ENCODE measurements around the gene DHRS12.

DHRS12 gene, protein sequence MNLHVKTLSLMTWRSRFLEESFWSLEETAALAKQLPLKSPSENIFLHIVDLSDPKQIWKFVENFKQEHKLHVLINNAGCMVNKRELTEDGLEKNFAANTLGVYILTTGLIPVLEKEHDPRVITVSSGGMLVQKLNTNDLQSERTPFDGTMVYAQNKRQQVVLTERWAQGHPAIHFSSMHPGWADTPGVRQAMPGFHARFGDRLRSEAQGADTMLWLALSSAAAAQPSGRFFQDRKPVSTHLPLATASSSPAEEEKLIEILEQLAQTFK

DNA sequence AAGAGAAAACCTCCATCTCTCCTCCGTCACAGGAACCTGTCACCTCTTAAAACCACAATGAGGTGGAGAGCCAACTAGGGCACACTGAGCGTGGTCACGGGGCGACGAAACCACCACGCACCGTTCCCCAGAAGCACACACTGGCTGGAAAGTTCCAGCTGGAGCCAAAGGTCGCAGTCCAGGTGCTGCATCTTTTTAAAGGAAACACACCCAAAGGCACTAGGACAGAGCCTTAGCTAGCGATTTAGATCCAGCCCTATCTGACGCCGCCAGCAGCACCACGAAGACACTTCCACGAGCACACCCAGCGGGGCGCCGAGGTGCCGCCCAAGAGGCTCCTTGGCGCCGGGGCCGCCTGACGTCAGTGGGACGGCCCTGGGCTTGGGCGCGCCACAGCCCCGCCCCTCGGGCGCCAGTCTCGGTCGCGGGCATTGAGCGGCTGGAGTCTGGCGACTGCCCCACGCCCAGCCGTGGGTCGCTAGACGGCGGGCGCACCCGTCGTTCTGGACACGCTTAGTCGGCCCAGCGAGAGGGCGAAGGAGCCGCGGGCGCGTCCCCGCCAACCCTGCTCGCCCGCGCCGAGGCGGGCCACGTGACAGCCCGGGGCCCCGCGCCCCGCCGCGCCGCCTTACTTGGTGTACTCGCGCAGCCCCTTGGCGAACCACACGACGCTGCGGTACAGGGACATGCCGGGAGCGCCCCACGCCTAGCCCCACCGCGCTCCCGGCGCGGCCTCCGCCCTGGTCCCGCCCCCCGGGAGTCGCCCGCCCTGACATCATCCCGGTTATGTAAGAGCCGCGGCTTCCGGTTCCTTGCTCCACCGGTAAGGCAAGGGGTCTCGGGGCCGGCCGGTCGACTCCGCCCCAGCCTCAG, at the start of gene DHRS12:
Gene DHRS12 (minus strand): TSS at position 742 of the 873 bp plus-strand sequence. CDS start 4,504 bp downstream, outside the sequence.
- DNase-seq: peak; percentile 54 to 71

DNA sequence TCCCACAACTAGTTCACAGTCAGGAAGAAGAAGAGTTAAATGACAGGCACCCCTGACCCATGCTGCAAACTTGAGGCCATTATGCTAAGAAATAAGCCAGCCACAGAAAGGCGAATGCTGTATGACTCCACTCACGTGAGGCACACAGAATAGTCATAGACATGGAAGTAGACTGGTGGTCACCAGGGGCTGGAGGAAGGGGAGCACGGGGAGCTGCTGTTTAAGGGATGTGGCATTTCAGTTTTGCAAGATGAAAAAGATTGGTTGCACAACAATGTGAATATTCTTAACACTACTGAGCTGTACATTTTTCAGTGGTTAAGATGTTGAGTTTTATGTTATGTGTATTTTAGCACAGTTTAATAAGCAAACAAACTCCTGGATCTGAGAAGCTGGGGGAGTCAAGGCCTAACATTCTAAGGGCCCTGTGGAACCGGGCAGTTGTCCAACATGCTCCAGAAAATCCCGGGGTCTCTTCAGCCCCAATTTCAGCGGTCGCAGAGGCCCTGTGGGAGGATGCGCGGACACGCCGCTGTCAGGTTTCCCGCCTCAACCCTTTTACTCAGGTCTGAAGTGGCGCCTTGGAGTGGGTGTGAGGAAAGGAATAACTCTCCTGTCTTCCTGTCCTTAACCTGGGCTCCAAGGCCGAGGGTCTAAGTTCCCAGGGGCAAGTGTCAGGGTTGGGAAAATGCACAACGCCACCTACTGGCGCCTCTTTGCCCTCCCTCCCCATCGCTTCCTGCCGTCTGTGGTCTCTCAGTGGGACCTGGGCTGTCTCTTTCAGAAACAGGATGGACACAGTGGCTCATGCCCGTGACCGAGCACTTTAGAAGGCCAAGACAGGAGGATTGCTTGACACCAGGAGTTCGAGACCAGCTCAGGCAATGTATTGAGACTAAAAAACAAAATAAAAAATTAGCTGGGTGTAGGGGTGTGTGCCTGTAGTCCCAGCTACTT, 45.5 kb upstream of the DHRS12 start:
- DNase-seq: no peak

DNA sequence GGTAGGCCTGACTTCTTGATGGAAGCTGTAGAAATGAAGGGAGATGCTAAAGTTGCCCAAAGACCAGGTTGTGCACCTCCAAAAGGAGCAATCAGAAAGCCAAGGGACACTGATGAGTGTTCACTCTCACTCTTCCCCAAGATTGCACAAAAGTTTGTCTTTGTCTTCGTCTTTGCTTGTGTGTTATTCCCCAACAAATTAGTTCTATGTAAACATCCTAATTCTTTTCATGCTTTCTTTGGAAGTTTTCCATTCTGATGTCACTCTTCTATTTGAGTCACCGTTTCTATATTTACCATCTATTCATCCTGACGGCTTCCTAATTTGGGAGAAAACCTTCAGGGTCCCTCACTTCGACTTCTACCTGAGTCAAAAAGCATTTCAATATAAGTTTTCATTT, 44.7 kb upstream of the DHRS12 start:
- DNase-seq: no peak

DNA sequence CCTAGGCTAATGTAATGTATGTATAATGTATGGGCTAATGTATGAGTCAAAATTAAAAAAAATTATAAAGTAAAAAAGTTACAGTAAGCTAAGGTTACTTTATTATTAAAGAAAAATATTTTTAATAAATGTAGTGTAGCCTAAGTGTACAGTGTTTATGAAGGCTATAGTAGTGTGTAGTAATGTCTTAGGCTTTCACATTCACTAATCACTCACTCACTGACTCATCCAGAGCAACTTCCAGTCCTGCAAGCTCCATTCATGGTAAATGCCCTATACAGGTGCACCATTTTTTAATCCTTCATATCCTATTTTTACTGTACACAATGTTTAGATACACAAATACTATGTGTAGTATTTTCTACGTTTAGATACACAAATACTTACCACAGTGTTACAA, 42.8 kb upstream of the DHRS12 start:
- DNase-seq: no peak

DNA sequence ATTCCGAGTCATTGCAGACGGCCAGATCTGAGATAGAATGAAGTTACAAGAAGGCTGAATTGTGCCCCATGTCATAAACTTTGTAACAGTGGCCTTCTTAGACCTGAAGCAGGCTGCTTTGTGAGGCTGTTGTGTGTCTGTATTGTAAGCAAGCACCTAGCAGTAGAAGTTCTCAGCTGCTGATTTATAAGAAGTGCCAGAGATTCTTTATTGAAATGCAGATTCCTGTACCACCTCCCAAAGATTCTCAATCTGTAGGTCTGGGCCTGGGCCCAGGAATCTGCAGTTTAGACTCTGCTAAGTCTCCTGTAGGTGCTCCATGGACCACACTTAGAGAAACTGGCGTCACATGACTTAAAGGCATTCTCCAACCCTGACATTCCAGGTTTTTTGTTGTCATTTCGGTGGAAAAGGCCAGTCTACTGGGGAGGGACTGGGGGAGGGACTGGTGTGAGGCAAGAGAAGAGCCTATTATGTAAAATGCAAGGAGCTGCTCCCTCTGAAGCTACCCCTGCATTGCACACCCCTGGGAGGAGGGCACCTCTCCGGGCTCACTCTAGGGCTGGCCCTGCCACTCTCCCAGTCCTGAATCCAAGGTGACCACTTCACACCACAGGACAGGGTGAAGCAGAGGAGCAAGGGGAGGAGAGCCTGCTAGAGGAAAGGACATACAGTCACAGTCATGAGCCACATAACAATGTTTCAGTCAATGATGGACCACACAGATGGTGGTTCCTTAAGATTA, 41.8 kb upstream of the DHRS12 start:
- DNase-seq: no peak

DNA sequence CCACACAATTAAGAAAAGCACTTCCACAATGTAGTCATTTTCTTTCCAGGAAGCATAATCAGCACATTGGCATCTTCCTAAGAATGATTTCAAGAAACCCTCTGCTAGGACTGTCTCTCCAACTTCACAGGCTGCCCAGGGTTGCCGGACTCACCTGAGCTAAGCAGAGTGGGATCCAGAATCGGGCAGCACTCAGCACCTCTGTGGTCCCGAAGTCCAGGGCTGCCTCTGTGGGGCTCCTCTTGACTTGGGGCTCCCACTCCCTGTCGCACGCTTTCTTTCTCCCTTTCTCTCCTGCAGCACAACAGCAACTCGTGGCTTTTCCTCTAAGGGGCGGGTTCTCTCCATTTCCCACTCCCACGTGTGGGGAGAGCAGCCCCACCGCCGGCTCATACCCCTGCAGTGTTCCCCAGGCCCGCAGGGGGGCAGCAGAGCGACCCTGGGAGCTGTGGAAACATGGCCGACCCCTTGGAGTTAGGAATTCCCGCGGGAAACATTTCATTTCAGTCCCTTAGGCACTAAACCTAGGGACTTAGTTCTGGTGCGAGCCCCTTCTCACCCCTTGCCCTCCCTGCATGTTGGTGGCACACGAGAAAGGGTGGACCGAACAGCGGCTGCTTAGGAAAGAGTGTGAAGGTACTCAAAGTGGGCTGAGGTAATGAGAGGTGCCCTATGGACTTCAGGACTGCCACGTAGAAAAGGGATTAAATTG, 41.1 kb upstream of the DHRS12 start, which contains the start of gene TMEM272:
Gene TMEM272 (minus strand): TSS at position 316 of the 712 bp plus-strand sequence. CDS start 6,647 bp downstream, outside the sequence.
- peak in 1 of 2 experiments; percentile 24 for DNase-seq

DNA sequence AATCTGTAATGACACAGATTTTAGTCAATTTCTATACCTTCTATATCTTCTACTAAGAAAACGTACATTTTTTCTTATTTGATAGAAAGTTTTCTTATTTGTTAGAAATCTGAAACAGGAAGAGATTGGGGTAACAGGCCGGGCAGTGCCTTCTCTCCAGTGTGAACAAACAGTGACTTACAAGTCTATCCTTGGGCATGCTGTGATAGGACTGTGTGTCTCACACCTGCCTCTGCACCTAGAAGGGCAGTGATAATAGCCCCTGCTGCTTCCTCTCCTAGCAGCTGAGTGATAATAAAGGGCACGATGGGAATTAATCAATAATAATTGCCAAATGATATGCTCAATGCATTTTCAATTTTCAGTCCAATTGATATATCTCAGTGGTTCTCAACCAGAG, 39.6 kb upstream of the DHRS12 start:
- DNase-seq: no peak

DNA sequence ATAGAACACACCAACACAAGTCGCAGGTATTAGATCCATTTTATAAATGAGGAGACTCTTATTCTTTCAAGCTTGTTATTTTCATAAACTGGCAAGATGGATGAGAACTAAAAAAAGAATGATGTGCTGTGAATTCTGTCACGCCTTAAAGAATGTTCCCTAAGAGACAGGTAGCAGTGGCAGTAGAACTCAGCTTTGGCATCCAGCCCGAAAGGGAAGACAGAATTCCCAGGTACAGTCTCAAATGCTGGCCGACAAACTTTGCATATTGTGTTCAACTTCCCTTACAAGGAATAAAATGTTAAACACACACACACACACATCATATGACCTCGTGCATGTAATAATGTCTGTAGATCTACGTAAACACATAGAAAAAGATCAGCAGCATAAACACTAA, 37.8 kb upstream of the DHRS12 start:
- DNase-seq: no peak

DNA sequence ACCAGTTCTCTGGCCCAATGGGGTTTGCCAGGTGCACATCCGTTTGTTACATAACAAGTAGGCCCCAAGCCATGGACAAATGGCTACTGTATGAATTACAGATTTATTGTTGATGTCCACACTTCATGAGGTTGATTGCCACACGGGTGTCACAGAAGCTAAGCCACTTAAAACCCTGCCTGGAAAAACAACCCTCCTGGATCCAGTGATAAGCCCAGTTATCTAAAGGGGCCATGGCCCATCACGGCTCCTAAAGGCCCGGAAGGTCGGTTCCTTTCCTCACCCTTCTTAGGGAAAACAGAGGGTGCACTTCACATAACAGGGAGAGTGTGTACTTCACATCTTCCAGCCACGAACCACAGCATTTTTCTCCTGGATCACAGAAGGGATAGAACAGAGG, 37.0 kb upstream of the DHRS12 start:
- DNase-seq: no peak

DNA sequence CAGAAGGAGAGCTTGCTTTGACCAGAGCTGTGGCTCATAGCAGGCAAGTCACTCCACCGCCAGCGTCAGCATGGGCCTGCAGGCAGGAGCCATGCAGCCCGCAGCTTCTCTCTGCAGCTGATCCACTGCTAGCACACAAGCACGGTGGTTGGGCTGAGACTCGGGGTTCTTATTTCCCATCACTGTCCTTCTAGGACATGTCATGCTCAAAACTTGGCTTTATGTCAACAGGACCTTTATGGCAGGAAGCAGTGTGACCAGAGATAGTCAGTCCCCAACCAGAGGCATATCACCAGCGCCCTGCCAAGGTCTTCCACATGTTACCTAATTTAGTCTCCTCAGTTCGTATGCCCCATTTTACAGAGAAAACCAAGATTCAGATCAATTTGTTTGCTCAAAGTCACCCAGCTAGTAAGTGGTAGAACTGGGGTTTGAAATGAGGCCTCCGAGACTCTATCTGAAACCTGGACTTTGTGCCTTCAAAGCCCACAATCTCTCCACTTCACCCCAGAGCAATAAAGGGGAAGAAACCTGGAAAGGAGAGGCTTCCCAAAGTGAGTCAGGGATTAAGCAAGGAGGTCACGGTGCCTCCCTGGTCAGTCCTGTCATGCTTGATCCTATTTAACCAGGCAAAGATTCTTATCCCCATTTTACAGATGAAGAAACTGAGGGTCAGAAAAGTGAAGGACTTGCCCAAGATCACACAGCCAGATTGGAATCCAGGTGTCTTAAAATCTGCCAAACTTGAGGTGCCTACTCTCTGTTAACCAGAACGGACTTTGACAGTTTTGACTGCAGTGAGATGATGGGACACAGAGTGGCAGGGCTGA, 36.0 kb upstream of the DHRS12 start:
- DNase-seq: no peak

DNA sequence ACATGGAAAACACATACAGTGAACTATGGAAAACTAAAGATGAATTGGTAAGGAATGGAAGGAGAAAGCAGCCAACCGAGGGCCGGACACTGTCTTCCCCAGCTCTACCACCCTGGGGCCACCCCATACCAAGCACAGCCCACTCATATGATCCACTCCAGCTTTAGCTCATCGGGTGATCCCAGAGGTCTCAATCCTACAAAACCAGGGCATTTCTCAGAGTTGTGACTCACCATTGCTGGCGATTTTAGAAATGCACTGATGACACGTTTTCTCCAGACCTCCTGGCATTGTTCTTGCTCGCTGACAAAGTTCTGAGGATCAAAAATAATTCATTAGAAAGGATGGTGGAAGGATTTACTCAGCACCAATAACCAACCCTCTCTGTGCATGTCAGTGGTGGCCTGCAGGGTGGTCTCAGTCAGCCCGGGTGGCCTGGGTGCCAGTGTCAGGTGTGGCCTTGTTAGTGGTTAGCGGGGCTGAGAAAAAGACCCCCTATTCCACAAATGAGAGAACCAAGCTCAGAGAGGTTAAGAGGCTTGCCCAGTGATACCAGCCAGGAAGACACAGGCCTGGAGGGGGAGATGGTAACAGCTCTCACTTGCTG, 34.4 kb upstream of the DHRS12 start:
- DNase-seq: no peak

DNA sequence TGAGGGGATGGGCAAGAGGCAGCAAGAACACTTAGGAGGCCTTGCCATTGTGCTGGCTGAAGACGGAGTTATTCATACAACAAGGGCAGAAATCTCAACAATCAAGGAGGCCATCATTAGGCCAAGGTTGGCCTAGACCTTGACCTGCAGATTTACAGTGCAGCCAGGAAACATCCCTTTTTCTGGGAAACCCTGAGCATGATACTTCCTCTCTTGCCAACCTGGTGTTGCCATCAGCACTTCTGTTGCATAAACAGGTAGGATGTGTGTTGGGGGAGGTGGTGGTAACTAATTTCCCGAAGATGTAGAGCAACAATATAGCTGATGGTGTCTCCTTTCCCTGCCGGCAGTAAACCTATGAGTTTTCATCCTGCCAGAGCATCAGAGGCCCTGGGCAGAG, 33.1 kb upstream of the DHRS12 start:
- no peak for DNase-seq

DNA sequence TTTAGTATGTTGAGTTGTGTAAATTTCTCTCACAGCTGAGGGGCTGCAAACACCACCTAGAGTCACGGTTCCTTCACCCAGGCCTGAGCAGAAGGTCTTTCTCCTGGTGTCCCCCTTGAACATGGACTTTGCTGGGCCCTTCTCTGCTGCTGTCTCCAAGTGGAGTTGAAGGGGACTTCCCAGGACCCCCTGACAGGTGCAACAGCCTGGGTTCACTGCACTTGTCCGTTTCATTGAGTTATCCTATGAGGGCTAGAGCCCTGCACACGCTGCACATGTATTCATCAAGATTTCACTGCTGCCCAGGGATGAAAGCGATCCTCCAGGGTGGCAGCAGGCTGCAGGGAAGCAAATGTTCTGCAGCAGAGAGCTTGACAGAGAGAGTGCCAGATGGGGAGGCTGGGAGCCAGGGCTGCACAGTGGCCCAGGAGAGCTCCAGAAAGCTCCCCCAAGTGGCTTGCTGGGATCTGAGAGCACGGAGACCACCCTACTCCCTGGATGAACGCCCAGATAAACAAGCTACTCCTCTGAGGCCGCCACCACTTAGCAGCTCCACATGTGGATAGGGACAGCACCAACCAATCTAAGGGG, 30.7 kb upstream of the DHRS12 start:
- no peak for DNase-seq

DNA sequence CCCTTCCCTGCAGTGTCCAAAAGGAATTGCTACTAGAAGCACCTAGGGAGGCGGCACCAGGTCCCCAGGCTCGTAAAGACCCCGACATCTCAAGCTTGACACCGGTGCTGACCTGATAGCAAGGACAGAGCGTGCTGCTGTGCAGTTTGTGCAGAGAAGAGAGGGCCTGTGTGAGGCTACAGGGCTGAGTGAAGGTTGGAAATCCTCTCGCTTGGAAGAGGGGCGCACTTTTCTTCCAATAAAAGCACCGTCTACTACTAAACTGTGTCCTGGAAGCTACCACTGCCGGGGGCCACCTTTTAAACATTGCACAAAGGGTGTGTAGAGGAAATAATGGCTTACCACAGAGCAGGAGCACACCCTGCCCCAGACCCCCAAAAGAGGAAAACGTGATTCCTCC, 30.0 kb upstream of the DHRS12 start:
- DNase-seq: no peak

DNA sequence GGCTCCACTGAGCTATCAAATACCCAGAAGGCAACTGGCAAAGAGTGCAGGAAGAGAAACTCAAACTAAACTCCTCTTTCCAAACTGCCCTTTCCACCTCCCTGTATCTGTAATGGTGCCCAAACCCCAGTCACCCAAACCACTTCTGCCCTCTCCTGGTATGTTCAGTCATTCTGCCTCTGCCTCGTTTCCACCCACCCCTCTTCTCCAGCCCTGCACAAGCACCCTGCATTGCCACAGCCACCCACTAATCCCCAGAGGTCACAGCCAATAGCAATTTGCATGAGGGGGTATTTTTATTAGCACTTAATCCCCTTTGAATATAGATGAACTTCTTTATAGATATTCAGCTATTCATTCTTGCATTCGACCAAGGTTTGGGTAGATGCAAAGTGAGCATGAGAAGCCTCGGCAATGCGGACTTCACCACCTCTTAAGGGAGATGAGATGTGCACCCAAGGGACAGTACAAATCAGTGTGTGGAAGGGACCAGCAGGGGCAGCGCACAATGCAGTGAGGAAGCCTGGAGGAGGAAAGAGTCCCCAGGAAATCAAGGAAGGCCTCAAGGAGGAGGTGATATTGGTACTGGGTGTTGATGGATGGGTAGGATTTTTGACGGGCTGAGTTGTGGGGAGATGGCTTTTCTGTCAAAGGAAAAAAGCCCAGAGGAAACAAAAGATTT, 28.6 kb upstream of the DHRS12 start:
- DNase-seq: peak in 1 of 2 experiments; percentile 12

DNA sequence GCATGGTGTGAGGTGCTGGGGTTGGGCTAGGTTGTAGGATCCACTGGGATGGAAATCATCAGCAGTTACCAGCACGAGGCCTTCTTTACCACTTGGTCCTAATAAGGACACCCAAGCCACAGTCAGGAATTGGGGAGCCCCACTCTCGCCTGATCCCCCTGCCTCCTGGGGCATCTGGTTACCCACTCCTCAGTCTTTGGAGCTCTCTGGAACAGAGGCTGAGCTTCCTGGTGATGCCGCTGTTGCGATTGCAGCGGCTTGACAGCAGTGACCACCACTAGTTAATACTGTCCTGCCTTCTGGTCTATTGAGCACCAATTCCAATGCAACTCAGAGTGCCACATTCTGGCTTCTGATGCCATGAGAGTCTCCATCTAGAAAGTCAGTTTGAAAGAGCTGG, 27.6 kb upstream of the DHRS12 start:
- no peak for DNase-seq

DNA sequence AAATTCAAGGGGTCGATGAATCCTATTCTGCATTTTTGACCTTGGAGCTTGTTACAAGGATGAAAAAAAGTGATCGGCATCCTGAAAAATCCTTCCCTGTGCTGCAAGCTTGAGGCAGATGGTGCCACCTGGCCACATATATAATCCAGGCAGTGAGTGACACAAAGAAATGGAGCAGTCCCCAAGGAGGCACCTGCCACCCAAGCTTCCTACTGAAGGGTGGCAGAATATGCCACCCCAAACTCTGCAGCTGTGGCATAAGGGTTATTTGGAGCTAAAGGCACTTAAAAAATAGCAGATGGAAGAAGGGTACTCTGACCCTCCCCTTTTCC, 25.6 kb upstream of the DHRS12 start:
- no peak for DNase-seq

DNA sequence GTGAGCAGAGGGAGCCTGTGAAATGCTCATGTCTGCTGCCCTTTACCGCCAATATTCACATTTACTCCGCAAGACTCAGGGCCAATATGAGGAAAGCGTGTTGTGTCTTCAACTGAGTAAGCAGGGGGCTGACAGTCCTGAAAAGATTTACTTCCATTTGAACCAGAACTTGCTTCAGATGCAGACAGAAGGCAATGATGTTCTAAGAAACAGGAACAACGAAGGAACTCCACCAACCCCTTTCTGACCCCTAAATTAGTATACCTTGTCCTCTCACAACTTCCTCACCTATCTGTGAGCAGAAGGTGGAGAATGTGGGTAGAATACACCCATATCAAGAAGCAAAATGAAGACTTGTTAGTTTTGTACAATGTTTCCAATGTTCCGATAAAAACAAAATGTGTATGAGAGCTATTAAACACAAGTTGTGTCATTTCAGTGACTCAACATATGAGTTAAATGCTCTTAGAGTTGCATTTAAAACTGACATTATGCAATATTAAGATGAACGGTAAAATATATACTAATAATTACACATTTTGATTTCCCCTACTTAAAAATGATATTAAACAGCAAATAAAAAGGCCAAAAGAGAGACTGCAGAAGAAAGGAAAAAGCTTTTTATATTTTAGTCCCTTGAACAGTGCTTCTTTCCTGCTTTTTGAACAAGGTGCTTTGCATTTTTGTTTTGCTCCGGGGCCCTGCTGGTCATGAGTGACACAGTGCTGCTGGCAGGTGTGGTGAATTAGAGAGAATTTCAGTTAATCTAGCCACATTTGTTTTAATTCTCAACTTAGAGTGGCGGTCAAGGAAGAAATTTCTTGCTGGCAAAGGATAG, 25.0 kb upstream of the DHRS12 start:
- DNase-seq: no peak
